GM23338 (cell line): Measurements from ENCODE around the gene PRKG2. TPM values are rescaled to one million over a fixed set of nuclear protein-coding genes. Genes with fewer than 3 reads are reported as not detected.

Experiments
- ATAC-seq: fragments of 200-7000 bp; cut with Tn5 transposase; 3 replicates; pipeline ENCODE4 v1.9.1; 2020
- DNase-seq: peaks from one replicate; pipeline ENCODE4 v3.0.0-alpha.2; 2015; ENCODE audit warnings: low spot score
- H2AFZ ChIP-seq: fragments of 200-600 bp; sonication (generic); 2 replicates; pipeline ENCODE4 v1.8.0; 2016; ENCODE audit warnings: antibody characterized with exemption, mild to moderate bottlenecking, moderate library complexity
- H3F3A ChIP-seq: fragments of 200-600 bp; sonication (generic); replicated peaks from 2 replicates; pipeline ENCODE4 v1.8.0; 2017; ENCODE audit warnings: antibody characterized with exemption, mixed run types, low read depth
- H3K27ac ChIP-seq: fragments of 200-600 bp; sonication (generic); 2 replicates; pipeline ENCODE4 v1.6.1; 2016; ENCODE audit warnings: low read depth
- H3K27me3 ChIP-seq: fragments of 200-600 bp; sonication (generic); 2 replicates; pipeline ENCODE4 v1.8.0; 2016; ENCODE audit warnings: mild to moderate bottlenecking, mixed run types, moderate library complexity; ENCODE audit not compliant: insufficient read depth
- H3K36me3 ChIP-seq: fragments of 200-600 bp; sonication (generic); 2 replicates; pipeline ENCODE4 v1.8.0; 2016; ENCODE audit warnings: mild to moderate bottlenecking; ENCODE audit not compliant: insufficient read depth
- H3K4me1 ChIP-seq: fragments of 200-600 bp; sonication (generic); 2 replicates; pipeline ENCODE4 v1.8.0; 2016; ENCODE audit warnings: mild to moderate bottlenecking, moderate library complexity; ENCODE audit not compliant: insufficient read depth
- H3K4me2 ChIP-seq: fragments of 200-600 bp; sonication (generic); 2 replicates; pipeline ENCODE4 v1.7.1; 2017; ENCODE audit warnings: mixed run types
- H3K4me3 ChIP-seq: fragments of 200-600 bp; sonication (generic); 2 replicates; pipeline ENCODE4 v1.6.1; 2016; ENCODE audit warnings: mixed run types
- H3K79me2 ChIP-seq: fragments of 200-600 bp; sonication (generic); replicated peaks from 2 replicates; pipeline ENCODE4 v1.8.0; 2017; ENCODE audit warnings: mild to moderate bottlenecking; ENCODE audit not compliant: insufficient read depth
- H3K9me2 ChIP-seq: fragments of 200-600 bp; sonication (generic); 2 replicates; pipeline ENCODE4 v1.8.0; 2017; ENCODE audit not compliant: insufficient read depth
- H4K20me1 ChIP-seq: fragments of 200-600 bp; sonication (generic); replicated peaks from 2 replicates; pipeline ENCODE4 v1.8.0; 2017; ENCODE audit warnings: mild to moderate bottlenecking; ENCODE audit not compliant: insufficient read depth
- H3K27ac Mint-ChIP-seq: 2 replicates; pipeline ENCODE4 v1.8.0; 2020; ENCODE audit warnings: inconsistent platforms, mild to moderate bottlenecking, moderate library complexity, mixed read lengths
- H3K27me3 Mint-ChIP-seq: 3 replicates; pipeline ENCODE4 v1.8.0; 2022; ENCODE audit warnings: low read depth, mild to moderate bottlenecking, moderate library complexity, mixed read lengths, inconsistent platforms; ENCODE audit not compliant: insufficient read depth, poor library complexity
- H3K36me3 Mint-ChIP-seq: 3 replicates; pipeline ENCODE4 v1.8.0; 2021; ENCODE audit warnings: low read depth, mild to moderate bottlenecking, inconsistent platforms, moderate library complexity, mixed read lengths
- H3K4me1 Mint-ChIP-seq: 3 replicates; pipeline ENCODE4 v1.8.0; 2020; ENCODE audit warnings: mild to moderate bottlenecking, inconsistent platforms, mixed read lengths
- H3K4me3 Mint-ChIP-seq: 3 replicates; pipeline ENCODE4 v1.8.0; 2021; ENCODE audit warnings: moderate library complexity, mild to moderate bottlenecking, inconsistent platforms, mixed read lengths
- H3K9me3 Mint-ChIP-seq: 3 replicates; pipeline ENCODE4 v1.8.0; 2020; ENCODE audit warnings: moderate library complexity, mild to moderate bottlenecking, inconsistent platforms, mixed read lengths
- CREB1 ChIP-seq: fragments of 250-450 bp; sonication (Bioruptor Pico); IDR thresholded peaks from 2 replicates; pipeline ENCODE4 v1.5.0; 2020; ENCODE audit warnings: low read depth, mild to moderate bottlenecking, moderate library complexity
- CTCF ChIP-seq, 2 experiments: fragments of 200-600 bp in 1 of 2; sonication (generic) in 1 of 2; conservative IDR thresholded peaks; 2 replicates each; pipeline versions ENCODE4 v1.5.1 to v1.6.1; 2016 to 2017; ENCODE audit warnings: antibody characterized with exemption in 2 of 2, low read depth in 2 of 2, mild to moderate bottlenecking in 2 of 2, moderate library complexity in 1 of 2
- EZH2 ChIP-seq: fragments of 200-600 bp; sonication (generic); IDR thresholded peaks from one replicate; pipeline ENCODE4 v1.8.0; 2017; ENCODE audit warnings: antibody characterized with exemption, mild to moderate bottlenecking, low read depth; ENCODE audit not compliant: unreplicated experiment
- NANOG ChIP-seq: IDR thresholded peaks from 2 replicates; pipeline ENCODE4 v1.6.1; 2016; ENCODE audit warnings: antibody characterized with exemption, borderline replicate concordance
- REST ChIP-seq: IDR thresholded peaks from one replicate; pipeline ENCODE4 v1.6.1; 2018; ENCODE audit warnings: antibody characterized with exemption; ENCODE audit not compliant: unreplicated experiment
- STAT1 ChIP-seq: IDR thresholded peaks from one replicate; pipeline ENCODE4 v1.6.1; 2016; ENCODE audit warnings: antibody characterized with exemption; ENCODE audit not compliant: unreplicated experiment
- polyA plus RNA-seq: library from polyadenylated mRNA; unstranded; fragments of >200 nt; fragmentation: Nextera tagmentation; extraction: Ambion mirVana; gene quantifications from 2 replicates; pipeline ENCODE4 v1.2.1, GENCODE V29; 2016
- total RNA-seq: library from RNA; depleted of rRNA; stranded (reverse); fragments of >200 nt; shearing (Covaris generic); gene quantifications from 2 replicates; pipeline ENCODE4 v1.2.3, GENCODE V29; 2014

Gene PRKG2
- total and polyA plus RNA-seq, 2 experiments from 2014 or later = 1.9 to 3.6 TPM

GRCh38 chr4:81116566-81116965 lies 98.5 kb downstream of the PRKG2 start (continued):
- no peak for TF ChIP-seq REST
- no peak for TF ChIP-seq EZH2

- Histone ChIP-seq H3K27me3 (no peaks in the 10 kb centered on the region), H3F3A (no peaks in the 10 kb centered on the region), H3K4me3 (no peak overlapping the region), H3K4me2 (no peak overlapping the region), H2AFZ (no peak overlapping the region), H3K36me3 (no peaks in the 10 kb centered on the region), H4K20me1 (no peaks in the 10 kb centered on the region), H3K9me2 (no peaks in the 10 kb centered on the region), H3K79me2 (no peaks in the 10 kb centered on the region), H3K4me1 (no peaks in the 10 kb centered on the region), H3K27ac (no peak overlapping the region)
- Mint-ChIP-seq H3K36me3 (no peaks in the 10 kb centered on the region), H3K4me1 (no peaks in the 10 kb centered on the region; the same call in 1 of the 3 replicates), H3K9me3 (no peaks in the 10 kb centered on the region), H3K4me3 (no peak overlapping the region), H3K27me3 (no peaks in the 10 kb centered on the region), H3K27ac (no peak overlapping the region)
- DNase-seq = no peak
- TF ChIP-seq STAT1 = no peak
- ATAC-seq = no peak
These were observed 102.0 kb downstream of the PRKG2 start for GRCh38 chr4:81113024-81113423.

- Histone ChIP-seq H3K27me3 (no peaks in the 10 kb centered on the region), H2AFZ (no peak overlapping the region), H3K4me2 (no peak overlapping the region), H3K4me3 (no peak overlapping the region), H3F3A (no peaks in the 10 kb centered on the region), H3K4me1 (no peaks in the 10 kb centered on the region), H3K27ac (no peak overlapping the region), H3K9me2 (no peaks in the 10 kb centered on the region), H3K79me2 (no peaks in the 10 kb centered on the region), H4K20me1 (no peaks in the 10 kb centered on the region), H3K36me3 (no peaks in the 10 kb centered on the region)
- H3K36me3 Mint-ChIP-seq = no peaks in the 10 kb centered on the region
- no peak for DNase-seq
- no peaks in the 10 kb centered on the region; the same call in 1 of the 3 replicates for H3K4me1 Mint-ChIP-seq
- TF ChIP-seq CREB1 (CRISPR knock-in tag) (no peak), NANOG (no peak)
- no peaks in the 10 kb centered on the region; the same call in 2 of the 3 replicates for H3K9me3 Mint-ChIP-seq
- ATAC-seq = no peak
- no peak overlapping the region for H3K4me3 Mint-ChIP-seq
- no peaks in the 10 kb centered on the region for H3K27me3 Mint-ChIP-seq
- no peak overlapping the region for H3K27ac Mint-ChIP-seq
These were observed 105.7 kb downstream of the PRKG2 start for GRCh38 chr4:81109356-81109755.

- Histone ChIP-seq H3K4me2 (no peak overlapping the region), H3K9me2 (no peaks in the 10 kb centered on the region), H4K20me1 (no peaks in the 10 kb centered on the region), H3K27me3 (no peaks in the 10 kb centered on the region), H3F3A (no peaks in the 10 kb centered on the region), H2AFZ (no peak overlapping the region), H3K27ac (no peak overlapping the region), H3K36me3 (no peaks in the 10 kb centered on the region), H3K4me1 (no peaks in the 10 kb centered on the region), H3K4me3 (no peak overlapping the region), H3K79me2 (no peaks in the 10 kb centered on the region)
- no peak for DNase-seq
- H3K27ac Mint-ChIP-seq = no peak overlapping the region
- H3K9me3 Mint-ChIP-seq = no peaks in the 10 kb centered on the region; the same call in 2 of the 3 replicates
- H3K4me3 Mint-ChIP-seq = no peak overlapping the region
- no peaks in the 10 kb centered on the region for H3K36me3 Mint-ChIP-seq
- H3K4me1 Mint-ChIP-seq = no peaks in the 10 kb centered on the region; the same call in 1 of the 3 replicates
- ATAC-seq = no peak
- H3K27me3 Mint-ChIP-seq = no peaks in the 10 kb centered on the region
- TF ChIP-seq REST (no peak), EZH2 (no peak), CTCF (conservative IDR thresholded peaks at IDR 0.05; ENCODE audit: low read depth in 2 of 2) (no peak)
These were observed 108.9 kb downstream of the PRKG2 start for GRCh38 chr4:81106150-81106549.
